Mammary epithelial cell (primary cell): ENCODE measurements around the gene RFWD3.

Experiments
- EZH2 ChIP-seq: IDR thresholded peaks from 2 replicates; pipeline ENCODE4 v1.6.1; 2012; ENCODE audit warnings: low read length, inconsistent platforms, borderline replicate concordance
- TF ChIP-seq, protein P1 (sequence below), 2 donors: IDR thresholded peaks in 1 of 2; conservative IDR thresholded peaks in 1 of 2; 2 replicates each; pipeline ENCODE4 v1.5.1; 2011 to 2012; ENCODE audit warnings: inconsistent platforms in 2 of 2, low read length in 2 of 2, mild to moderate bottlenecking in 2 of 2, control low read depth in 1 of 2, low read depth in 1 of 2; ENCODE audit not compliant: insufficient read depth in 1 of 2; ENCODE audit errors: extremely low read depth in 1 of 2

GRCh38 chr16:74652249-74652648, 14.4 kb downstream of the RFWD3 start:
- TF ChIP-seq, protein P1, sequence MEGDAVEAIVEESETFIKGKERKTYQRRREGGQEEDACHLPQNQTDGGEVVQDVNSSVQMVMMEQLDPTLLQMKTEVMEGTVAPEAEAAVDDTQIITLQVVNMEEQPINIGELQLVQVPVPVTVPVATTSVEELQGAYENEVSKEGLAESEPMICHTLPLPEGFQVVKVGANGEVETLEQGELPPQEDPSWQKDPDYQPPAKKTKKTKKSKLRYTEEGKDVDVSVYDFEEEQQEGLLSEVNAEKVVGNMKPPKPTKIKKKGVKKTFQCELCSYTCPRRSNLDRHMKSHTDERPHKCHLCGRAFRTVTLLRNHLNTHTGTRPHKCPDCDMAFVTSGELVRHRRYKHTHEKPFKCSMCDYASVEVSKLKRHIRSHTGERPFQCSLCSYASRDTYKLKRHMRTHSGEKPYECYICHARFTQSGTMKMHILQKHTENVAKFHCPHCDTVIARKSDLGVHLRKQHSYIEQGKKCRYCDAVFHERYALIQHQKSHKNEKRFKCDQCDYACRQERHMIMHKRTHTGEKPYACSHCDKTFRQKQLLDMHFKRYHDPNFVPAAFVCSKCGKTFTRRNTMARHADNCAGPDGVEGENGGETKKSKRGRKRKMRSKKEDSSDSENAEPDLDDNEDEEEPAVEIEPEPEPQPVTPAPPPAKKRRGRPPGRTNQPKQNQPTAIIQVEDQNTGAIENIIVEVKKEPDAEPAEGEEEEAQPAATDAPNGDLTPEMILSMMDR (conservative IDR thresholded peaks at IDR 0.05 in 1 of 2, IDR thresholded peaks at IDR 0.05 in 1 of 2; ENCODE audit: extremely low read depth in 1 of 2, insufficient read depth in 1 of 2, low read depth in 1 of 2, low read length in 2 of 2) = no peak
- TF ChIP-seq EZH2 = no peak
